GM12878 (cell line): Measurements from ENCODE around the gene CDH4. TPM values are rescaled to one million over a fixed set of nuclear protein-coding genes. Genes with fewer than 3 reads are reported as not detected.

Experiments
- ATAC-seq: fragments of 200-7000 bp; cut with Tn5 transposase; 3 replicates; pipeline ENCODE4 v1.9.1; 2020; ENCODE audit warnings: mild to moderate bottlenecking, moderate library complexity
- BruUV-seq: library from RNA; stranded (reverse); fragments of 400-500 nt; replicated peaks from 2 replicates; lab custom pipeline; 2021; lab: Mats Ljungman, UMichigan
- CTCF ChIA-PET: fragments of 300-600 bp; sonication (Branson Sonifier 250); formaldehyde crosslinking; extraction: SDS; loops from one replicate; lab custom pipeline; 2021; ENCODE audit warnings: inconsistent platforms; lab: Yijun Ruan, JAX
- POLR2A ChIA-PET: fragments of 350-600 bp; formaldehyde crosslinking; extraction: SDS; loops from one replicate; lab custom pipeline; 2021; ENCODE audit warnings: inconsistent platforms; lab: Charles Lee
- RAD21 ChIA-PET: fragments of 300-600 bp; sonication (Branson Sonifier 250); formaldehyde crosslinking; loops from one replicate; lab custom pipeline; 2023; ENCODE audit warnings: antibody characterized with exemption; ENCODE audit not compliant: unreplicated experiment; lab: Charles Lee
- SMC1A ChIA-PET: fragments of 300-600 bp; sonication (Branson Sonifier 250); formaldehyde crosslinking; loops from one replicate; lab custom pipeline; 2023; ENCODE audit not compliant: unreplicated experiment, uncharacterized antibody; lab: Charles Lee
- DNase-seq: peaks from one replicate; pipeline ENCODE4 v3.0.0-alpha.2; 2011; ENCODE audit warnings: low read depth, low spot score
- FAIRE-seq: peaks from 3 replicates; lab custom pipeline; 2011; peaks lifted over from hg19 to GRCh38; lab: Jason Lieb, UNC
- H2AFZ ChIP-seq: 2 replicates; pipeline ENCODE4 v1.6.0; 2011; ENCODE audit warnings: low read depth, low read length, control low read depth; ENCODE audit not compliant: control insufficient read depth
- H3K27ac ChIP-seq: 2 replicates; pipeline ENCODE4 v1.5.1; 2011; ENCODE audit warnings: control low read depth; ENCODE audit not compliant: control insufficient read depth, insufficient read depth
- H3K27me3 ChIP-seq, 2 experiments: replicated peaks in 1 of 2; 2 replicates each; pipeline versions ENCODE4 v1.6.0 to v1.6.1; 2011; ENCODE audit warnings: low read length in 1 of 2; ENCODE audit not compliant: control insufficient read depth in 2 of 2, insufficient read depth in 2 of 2
- H3K36me3 ChIP-seq, 2 experiments: 2 replicates each; pipeline ENCODE4 v1.5.1; 2011; ENCODE audit warnings: low read length in 1 of 2; ENCODE audit not compliant: control insufficient read depth in 2 of 2, insufficient read depth in 2 of 2
- H3K4me1 ChIP-seq: 2 replicates; pipeline ENCODE4 v1.6.1; 2011; ENCODE audit warnings: mild to moderate bottlenecking, low read length, moderate library complexity, mixed read lengths; ENCODE audit not compliant: control insufficient read depth, insufficient read depth
- H3K4me2 ChIP-seq: 2 replicates; pipeline ENCODE4 v1.6.0; 2011; ENCODE audit warnings: control low read depth; ENCODE audit not compliant: control insufficient read depth, insufficient read depth
- H3K4me3 ChIP-seq: fragments of 200-600 bp; sonication (generic); 2 replicates; pipeline ENCODE4 v1.5.1; 2016
- H3K79me2 ChIP-seq: 2 replicates; pipeline ENCODE4 v1.6.0; 2011; ENCODE audit warnings: low read length; ENCODE audit not compliant: control insufficient read depth, insufficient read depth
- H3K9ac ChIP-seq: 2 replicates; pipeline ENCODE4 v1.8.0; 2011; ENCODE audit warnings: low read length, control low read depth, mixed read lengths; ENCODE audit not compliant: control insufficient read depth, insufficient read depth
- H3K9me3 ChIP-seq: replicated peaks from 3 replicates; pipeline ENCODE4 v1.5.1; 2011; ENCODE audit warnings: mild to moderate bottlenecking, low read length; ENCODE audit not compliant: control insufficient read depth, insufficient read depth
- H4K20me1 ChIP-seq: 2 replicates; pipeline ENCODE4 v1.6.0; 2011; ENCODE audit not compliant: control insufficient read depth, insufficient read depth
- CHD1 ChIP-seq: IDR thresholded peaks from 2 replicates; pipeline ENCODE4 v1.6.1; 2012; ENCODE audit warnings: low read depth, low read length, improper control_type of control experiment
- CHD4 ChIP-seq: fragments of 200-600 bp; sonication (generic); IDR thresholded peaks from 2 replicates; pipeline ENCODE4 v1.6.1; 2016; ENCODE audit warnings: mild to moderate bottlenecking
- CREM ChIP-seq: IDR thresholded peaks from 2 replicates; pipeline ENCODE4 v1.6.1; 2014; ENCODE audit warnings: antibody characterized with exemption, low read depth
- HDAC6 ChIP-seq: fragments of 200-600 bp; sonication (generic); IDR thresholded peaks from one replicate; pipeline ENCODE4 v1.8.0; 2017; ENCODE audit warnings: antibody characterized with exemption; ENCODE audit not compliant: unreplicated experiment
- IKZF1 ChIP-seq: fragments of 450-650 bp; conservative IDR thresholded peaks from 2 replicates; pipeline ENCODE4 v1.6.1; 2017; ENCODE audit warnings: antibody characterized with exemption, mild to moderate bottlenecking
- MLLT1 ChIP-seq: fragments of 450-650 bp; IDR thresholded peaks from 2 replicates; pipeline ENCODE4 v1.6.1; 2016; ENCODE audit warnings: mild to moderate bottlenecking
- NR2C2 ChIP-seq: IDR thresholded peaks from 2 replicates; pipeline ENCODE4 v1.6.1; 2011; ENCODE audit warnings: borderline replicate concordance, low read depth; ENCODE audit not compliant: control insufficient read depth, insufficient read length
- NRF1 ChIP-seq: conservative IDR thresholded peaks from 2 replicates; pipeline ENCODE4 v1.6.1; 2011; ENCODE audit warnings: mild to moderate bottlenecking, low read depth, low read length, improper control_type of control experiment
- SMAD1 ChIP-seq: fragments of 450-650 bp; IDR thresholded peaks from 2 replicates; pipeline ENCODE4 v1.6.1; 2018; ENCODE audit warnings: mild to moderate bottlenecking, low read depth; ENCODE audit not compliant: partially characterized antibody
- WRNIP1 ChIP-seq: IDR thresholded peaks from 2 replicates; pipeline ENCODE4 v1.6.1; 2011; ENCODE audit warnings: low read depth, low read length, improper control_type of control experiment, borderline replicate concordance
- YY1 ChIP-seq: IDR thresholded peaks from 2 replicates; pipeline ENCODE4 v1.6.1; 2011; ENCODE audit warnings: low read depth, mild to moderate bottlenecking, low read length
- ZNF622 ChIP-seq: fragments of 450-650 bp; IDR thresholded peaks from 2 replicates; pipeline ENCODE4 v1.6.1; 2017; ENCODE audit warnings: mild to moderate bottlenecking, inconsistent platforms
- ZZZ3 ChIP-seq: IDR thresholded peaks from 2 replicates; pipeline ENCODE4 v1.6.1; 2011; ENCODE audit warnings: low read depth; ENCODE audit not compliant: control insufficient read depth, insufficient read length
- WGBS: methylation state at CpG from one replicate; pipeline ENCODE4 v1.1.6; 2016; ENCODE audit warnings: low lambda C conversion rate; ENCODE audit not compliant: insufficient replicate concordance, insufficient coverage; ENCODE audit errors: missing lambda C conversion rate; 5-methylcytosine and 5-hydroxymethylcytosine counted together
- in situ Hi-C: fragments of 300-500 bp; cut with MboI; formaldehyde crosslinking; loops from 9 replicates; pipeline ENCODE4 v1.14.3; 2018; ENCODE audit warnings: mixed read lengths
- intact Hi-C: fragments of 100-400 bp; cut with micrococcal nuclease; formaldehyde crosslinking; loops from one replicate; pipeline ENCODE4 v1.14.2; 2022; ENCODE audit not compliant: unreplicated experiment
- polyA plus RNA-seq, 11 experiments: library from polyadenylated mRNA; depleted of rRNA in 4 of 11; unstranded in 6 of 11; stranded (reverse) in 5 of 11; fragments of >200 nt; fragmentation: Nextera tagmentation in 4 of 11; fragmentation: Illumina TruSeq in 1 of 11; extraction: Ambion mirVana in 4 of 11; extraction: Trizol in 1 of 11; gene quantifications; 1 replicate in 1 of 11; 2 replicates in 10 of 11; pipeline versions ENCODE4 v1.2.1 to v1.2.3, GENCODE V29; 2011 to 2016; ENCODE audit warnings: inconsistent platforms in 2 of 11, missing spikeins in 2 of 11, low read depth in 1 of 11
- total RNA-seq, 4 experiments: library from RNA; depleted of rRNA in 3 of 4; stranded (reverse); fragments of >200 nt in 3 of 4; fragmentation: Illumina TruSeq in 1 of 4; extraction: Trizol in 1 of 4; gene quantifications; 2 replicates each; pipeline versions ENCODE4 v1.2.1 to v1.2.3, GENCODE V29; 2013 to 2021
- TF ChIP-seq, protein P1 (sequence below): IDR thresholded peaks from 2 replicates; pipeline ENCODE4 v1.6.1; 2011; ENCODE audit warnings: low read depth, low read length, improper control_type of control experiment, borderline replicate concordance
- TF ChIP-seq, protein P2 (sequence below): fragments of 450-650 bp; IDR thresholded peaks from 2 replicates; pipeline ENCODE4 v1.6.1; 2017; ENCODE audit warnings: mild to moderate bottlenecking

CDH4 gene
- total and polyA plus RNA-seq, 10 of the 15 experiments (the other 5 are each of a cell fraction or from before 2014, with no cell fraction given), result not detected

- no peak overlapping the region for H2AFZ ChIP-seq
- no peak for FAIRE-seq
- H3K9me3 ChIP-seq, result no peaks in the 10 kb centered on the region
- no peak for DNase-seq
- TF ChIP-seq, protein P1, sequence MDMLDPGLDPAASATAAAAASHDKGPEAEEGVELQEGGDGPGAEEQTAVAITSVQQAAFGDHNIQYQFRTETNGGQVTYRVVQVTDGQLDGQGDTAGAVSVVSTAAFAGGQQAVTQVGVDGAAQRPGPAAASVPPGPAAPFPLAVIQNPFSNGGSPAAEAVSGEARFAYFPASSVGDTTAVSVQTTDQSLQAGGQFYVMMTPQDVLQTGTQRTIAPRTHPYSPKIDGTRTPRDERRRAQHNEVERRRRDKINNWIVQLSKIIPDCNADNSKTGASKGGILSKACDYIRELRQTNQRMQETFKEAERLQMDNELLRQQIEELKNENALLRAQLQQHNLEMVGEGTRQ, result no peak
- TF ChIP-seq NRF1 (no peak), IKZF1 (no peak)
- TF ChIP-seq, all 136 proteins: peak for 0
- in situ Hi-C loops, result no loop called here
- ChIA-PET POLR2A (no interaction called here), RAD21 (no interaction called here), CTCF (no interaction called here), SMC1A (no interaction called here)
- BruUV-seq, result no TSS peak
- ATAC-seq, result no peak
- Histone ChIP-seq H3K27me3 (no peaks in the 10 kb centered on the region), H3K36me3 (no peaks in the 10 kb centered on the region), H3K9ac (no peak overlapping the region), H3K4me1 (no peaks in the 10 kb centered on the region), H3K79me2 (no peaks in the 10 kb centered on the region), H4K20me1 (no peaks in the 10 kb centered on the region), H3K27ac (no peak overlapping the region), H3K4me2 (no peak overlapping the region), H3K4me3 (no peak overlapping the region)
- intact Hi-C loops, result no loop called here
- WGBS, result 0% methylated on average over 3 of the region's 3 CpGs
Measured at GRCh38 chr20:61670274-61670673, 418.2 kb downstream of the CDH4 start.

- ChIA-PET RAD21 (no interaction called here), POLR2A (no interaction called here), CTCF (no interaction called here), SMC1A (no interaction called here)
- Histone ChIP-seq H3K27me3 (no peaks in the 10 kb centered on the region), H3K27ac (no peak overlapping the region), H3K9ac (no peak overlapping the region), H4K20me1 (no peaks in the 10 kb centered on the region), H3K4me2 (no peak overlapping the region), H3K4me1 (no peaks in the 10 kb centered on the region), H2AFZ (no peak overlapping the region), H3K9me3 (no peaks in the 10 kb centered on the region), H3K36me3 (no peaks in the 10 kb centered on the region), H3K4me3 (no peak overlapping the region), H3K79me2 (no peaks in the 10 kb centered on the region)
- 64% methylated on average over 3 of the region's 3 CpGs for WGBS
- DNase-seq, result no peak
- in situ Hi-C loops, result no loop called here
- no peak for FAIRE-seq
- ATAC-seq, result no peak
- intact Hi-C loops, result no loop called here
- BruUV-seq, result no TSS peak
- TF ChIP-seq, protein P2, sequence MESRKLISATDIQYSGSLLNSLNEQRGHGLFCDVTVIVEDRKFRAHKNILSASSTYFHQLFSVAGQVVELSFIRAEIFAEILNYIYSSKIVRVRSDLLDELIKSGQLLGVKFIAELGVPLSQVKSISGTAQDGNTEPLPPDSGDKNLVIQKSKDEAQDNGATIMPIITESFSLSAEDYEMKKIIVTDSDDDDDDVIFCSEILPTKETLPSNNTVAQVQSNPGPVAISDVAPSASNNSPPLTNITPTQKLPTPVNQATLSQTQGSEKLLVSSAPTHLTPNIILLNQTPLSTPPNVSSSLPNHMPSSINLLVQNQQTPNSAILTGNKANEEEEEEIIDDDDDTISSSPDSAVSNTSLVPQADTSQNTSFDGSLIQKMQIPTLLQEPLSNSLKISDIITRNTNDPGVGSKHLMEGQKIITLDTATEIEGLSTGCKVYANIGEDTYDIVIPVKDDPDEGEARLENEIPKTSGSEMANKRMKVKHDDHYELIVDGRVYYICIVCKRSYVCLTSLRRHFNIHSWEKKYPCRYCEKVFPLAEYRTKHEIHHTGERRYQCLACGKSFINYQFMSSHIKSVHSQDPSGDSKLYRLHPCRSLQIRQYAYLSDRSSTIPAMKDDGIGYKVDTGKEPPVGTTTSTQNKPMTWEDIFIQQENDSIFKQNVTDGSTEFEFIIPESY, result no peak
- TF ChIP-seq SMAD1 (no peak), ZZZ3 (no peak), NRF1 (no peak), YY1 (no peak), NR2C2 (no peak), CHD1 (no peak), ZNF622 (no peak), MLLT1 (no peak), WRNIP1 (no peak), CREM (no peak), HDAC6 (no peak), CHD4 (no peak)
Measured at GRCh38 chr20:61671559-61671958, 419.5 kb downstream of the CDH4 start.
